Loucy (cell line): ENCODE measurements around the gene PGAM5.

Experiments
- CTCF ChIP-seq: fragments of 200-600 bp; sonication (generic); conservative IDR thresholded peaks from 2 replicates; pipeline ENCODE4 v1.5.1; 2014; ENCODE audit warnings: mild to moderate bottlenecking, antibody characterized with exemption, low read length
- EZH2phosphoT487 ChIP-seq: fragments of 200-600 bp; IDR thresholded peaks from 2 replicates; pipeline ENCODE4 v1.6.1; 2018; ENCODE audit warnings: antibody characterized with exemption, mild to moderate bottlenecking, moderate library complexity, borderline replicate concordance

- TF ChIP-seq EZH2phosphoT487 (no peak), CTCF (no peak)
Observed at GRCh38 chr12:132677492-132677891, 33.1 kb upstream of the PGAM5 start.
